Esophagus muscularis mucosa (tissue), 4 donors: Measurements from ENCODE around the gene FAM83F.
A peak's percentile ranks its signal among the peaks of the same experiment; 100 is the strongest.

ENCODE experiments used
- CTCF ChIP-seq, 3 experiments: fragments of 200-600 bp in 2 of 3; fragments of 450-650 bp in 1 of 3; sonication (generic) in 2 of 3; IDR thresholded peaks; one replicate each; pipeline ENCODE4 v1.5.1; 2017 to 2019; ENCODE audit warnings: antibody characterized with exemption in 3 of 3, mild to moderate bottlenecking in 2 of 3, moderate library complexity in 1 of 3
- EP300 ChIP-seq: sonication (generic); formaldehyde crosslinking; IDR thresholded peaks from one replicate; pipeline ENCODE4 v1.6.1; 2017; ENCODE audit warnings: antibody characterized with exemption
- POLR2AphosphoS5 ChIP-seq, 2 donors: sonication (generic); formaldehyde crosslinking; IDR thresholded peaks; one replicate each; pipeline ENCODE4 v1.6.1; 2017; ENCODE audit warnings: antibody characterized with exemption in 2 of 2

GRCh38 chr22:40058265-40058664 lies 63.5 kb downstream of the FAM83F start:
- TF ChIP-seq CTCF (IDR thresholded peaks at IDR 0.05) = no peak
- TF ChIP-seq EP300 = no peak
- peak in 1 of 2 donors; percentile 24 for TF ChIP-seq POLR2AphosphoS5 (IDR thresholded peaks at IDR 0.05)
